Measurements from ENCODE around the gene KRTAP2-1.
"Not testable (repeated sequence)": the region's sequence is repeated elsewhere in the genome, so short reads cannot be mapped to it uniquely, and the experiment has no call there.

Gene KRTAP2-1

GRCh38 chr17:41046735-41047465, at the start of gene KRTAP2-1:
TSS of gene KRTAP2-1 (minus strand) at chr17:41047316. CDS start at chr17:41047267, 49 bp downstream.
- DNase-seq (ENCODE audit: low read depth in 2 of 2), result not testable (repeated sequence)

- DNase-seq (ENCODE audit: low read depth in 2 of 2), result no peak
These were observed 48.9 kb upstream of the KRTAP2-1 start for GRCh38 chr17:41096055-41096454.

GRCh38 chr17:41088760-41089352, 41.7 kb upstream of the KRTAP2-1 start:
- DNase-seq (ENCODE audit: low read depth in 2 of 2), result not testable (repeated sequence)

- DNase-seq (ENCODE audit: low read depth in 2 of 2), result not testable (repeated sequence)
These were observed 37.2 kb upstream of the KRTAP2-1 start, which contains the start of gene KRTAP4-7 for GRCh38 chr17:41084100-41084856. TSS of gene KRTAP4-7 (plus strand) at chr17:41084150. CDS start at chr17:41084207, 57 bp downstream.

GRCh38 chr17:41083427-41083826, 36.3 kb upstream of the KRTAP2-1 start:
- DNase-seq (ENCODE audit: low read depth in 2 of 2), result not testable (repeated sequence)

- DNase-seq (ENCODE audit: low read depth in 2 of 2), result no peak
These were observed 35.5 kb upstream of the KRTAP2-1 start for GRCh38 chr17:41082626-41083025.

GRCh38 chr17:41076788-41077187, 29.7 kb upstream of the KRTAP2-1 start:
- DNase-seq (ENCODE audit: low read depth in 2 of 2), result no peak

- DNase-seq (ENCODE audit: low read depth in 2 of 2), result no peak
These were observed 26.6 kb upstream of the KRTAP2-1 start for GRCh38 chr17:41073676-41074075.

- no peak for DNase-seq (ENCODE audit: low read depth in 2 of 2)
These were observed 24.7 kb upstream of the KRTAP2-1 start for GRCh38 chr17:41071606-41072360.

- DNase-seq (ENCODE audit: low read depth in 2 of 2), result no peak
These were observed 21.9 kb upstream of the KRTAP2-1 start for GRCh38 chr17:41069031-41069430.

- DNase-seq (ENCODE audit: low read depth in 2 of 2), result no peak
These were observed 20.2 kb upstream of the KRTAP2-1 start for GRCh38 chr17:41067281-41067680.

- no peak for DNase-seq (ENCODE audit: low read depth in 2 of 2)
These were observed 18.9 kb upstream of the KRTAP2-1 start, which contains the start of gene KRTAP2-4 for GRCh38 chr17:41065829-41066624. TSS of gene KRTAP2-4 (minus strand) at chr17:41065879. CDS start at chr17:41065845, 34 bp downstream.

GRCh38 chr17:41065016-41065689, 18.0 kb upstream of the KRTAP2-1 start:
- not testable (repeated sequence) for DNase-seq (ENCODE audit: low read depth in 2 of 2)

GRCh38 chr17:41064301-41064700, 17.2 kb upstream of the KRTAP2-1 start:
- DNase-seq (ENCODE audit: low read depth in 2 of 2), result no peak

GRCh38 chr17:41063449-41063848, 16.3 kb upstream of the KRTAP2-1 start:
- no peak for DNase-seq (ENCODE audit: low read depth in 2 of 2)

- no peak for DNase-seq (ENCODE audit: low read depth in 2 of 2)
These were observed 14.8 kb upstream of the KRTAP2-1 start for GRCh38 chr17:41061964-41062363.

GRCh38 chr17:41060052-41060604, 13.0 kb upstream of the KRTAP2-1 start, which contains the start of gene KRTAP2-3:
TSS of gene KRTAP2-3 (minus strand) at chr17:41060114. CDS start at chr17:41060050, 64 bp downstream.
- no peak for DNase-seq (ENCODE audit: low read depth in 2 of 2)

GRCh38 chr17:41059276-41060051, 12.3 kb upstream of the KRTAP2-1 start:
- DNase-seq (ENCODE audit: low read depth in 2 of 2), result not testable (repeated sequence)

GRCh38 chr17:41058741-41059140, 11.6 kb upstream of the KRTAP2-1 start:
- no peak for DNase-seq (ENCODE audit: low read depth in 2 of 2)

Data from stimulated activated CD8-positive, alpha-beta memory T cell treated with anti-CD3 and anti-CD28 coated beads, Interleukin-15, amount 100 ng/mL, for 48 hours (primary cell).